Esophagus muscularis mucosa (tissue), 3 donors: ENCODE results near the gene BNC2.

Experiments
- POLR2A ChIP-seq: fragments of 450-650 bp; IDR thresholded peaks from one replicate; pipeline ENCODE4 v1.6.1; 2017; ENCODE audit warnings: antibody characterized with exemption, moderate library complexity, mild to moderate bottlenecking, low read depth
- POLR2AphosphoS5 ChIP-seq, 2 donors: sonication (generic); formaldehyde crosslinking; IDR thresholded peaks; one replicate each; pipeline ENCODE4 v1.6.1; 2017; ENCODE audit warnings: antibody characterized with exemption in 2 of 2
- TF ChIP-seq, protein P1 (sequence below), 3 experiments: fragments of 200-600 bp in 2 of 3; fragments of 450-650 bp in 1 of 3; sonication (generic) in 2 of 3; IDR thresholded peaks; one replicate each; pipeline ENCODE4 v1.5.1; 2017 to 2019; ENCODE audit warnings: antibody characterized with exemption in 3 of 3, mild to moderate bottlenecking in 2 of 3, moderate library complexity in 1 of 3

DNA sequence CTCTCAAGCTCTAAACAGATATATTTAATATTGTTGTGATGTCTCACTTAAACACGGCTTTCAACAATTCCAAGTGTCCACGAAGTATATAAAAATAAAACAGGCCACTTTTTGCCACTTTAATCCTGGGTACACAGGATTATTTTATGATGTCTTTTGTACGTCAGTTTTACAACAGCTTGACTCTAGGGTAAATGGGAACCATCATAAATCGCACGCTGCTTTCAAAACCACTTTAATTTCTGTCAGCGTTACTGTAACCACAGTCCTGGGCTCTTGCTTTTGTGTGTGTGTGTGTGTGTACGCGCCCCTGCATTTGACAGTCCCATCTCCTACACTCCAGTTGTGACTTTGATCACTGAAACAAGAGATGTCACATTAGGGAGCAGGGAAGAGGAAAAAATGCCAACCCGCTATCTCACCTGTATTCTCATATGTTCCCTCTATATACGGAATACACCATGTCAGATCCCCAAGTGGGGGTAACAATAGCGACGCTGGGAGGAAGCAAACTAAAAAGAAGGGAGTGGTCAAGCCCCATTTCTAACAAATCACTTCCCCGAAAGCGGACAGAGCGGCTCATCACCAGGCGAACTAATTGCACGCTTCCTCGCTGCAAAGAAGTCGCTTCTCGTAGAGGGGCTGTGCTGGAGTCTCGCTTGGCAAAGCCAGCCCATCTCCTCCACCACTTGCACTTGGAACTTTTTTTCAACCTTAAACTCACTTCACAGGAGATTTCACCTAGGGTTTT lies 1.2 kb downstream of the BNC2 start:
- TF ChIP-seq, protein P1, sequence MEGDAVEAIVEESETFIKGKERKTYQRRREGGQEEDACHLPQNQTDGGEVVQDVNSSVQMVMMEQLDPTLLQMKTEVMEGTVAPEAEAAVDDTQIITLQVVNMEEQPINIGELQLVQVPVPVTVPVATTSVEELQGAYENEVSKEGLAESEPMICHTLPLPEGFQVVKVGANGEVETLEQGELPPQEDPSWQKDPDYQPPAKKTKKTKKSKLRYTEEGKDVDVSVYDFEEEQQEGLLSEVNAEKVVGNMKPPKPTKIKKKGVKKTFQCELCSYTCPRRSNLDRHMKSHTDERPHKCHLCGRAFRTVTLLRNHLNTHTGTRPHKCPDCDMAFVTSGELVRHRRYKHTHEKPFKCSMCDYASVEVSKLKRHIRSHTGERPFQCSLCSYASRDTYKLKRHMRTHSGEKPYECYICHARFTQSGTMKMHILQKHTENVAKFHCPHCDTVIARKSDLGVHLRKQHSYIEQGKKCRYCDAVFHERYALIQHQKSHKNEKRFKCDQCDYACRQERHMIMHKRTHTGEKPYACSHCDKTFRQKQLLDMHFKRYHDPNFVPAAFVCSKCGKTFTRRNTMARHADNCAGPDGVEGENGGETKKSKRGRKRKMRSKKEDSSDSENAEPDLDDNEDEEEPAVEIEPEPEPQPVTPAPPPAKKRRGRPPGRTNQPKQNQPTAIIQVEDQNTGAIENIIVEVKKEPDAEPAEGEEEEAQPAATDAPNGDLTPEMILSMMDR (IDR thresholded peaks at IDR 0.05): no peak
- no peak for TF ChIP-seq POLR2A
- peak in 1 of 2 donors; percentile 56 for TF ChIP-seq POLR2AphosphoS5 (IDR thresholded peaks at IDR 0.05)
